NCI-H82 (cell line): ENCODE measurements around the gene PRPF38B.
"Not testable (repeated sequence)": the region's sequence is repeated elsewhere in the genome, so short reads cannot be mapped to it uniquely, and the experiment has no call there.

Source experiments
- DNase-seq: peaks from one replicate; lab custom pipeline; 2025; lab: John Stamatoyannopoulos, UW

The PRPF38B gene

GRCh38 chr1:108691942-108692723 is at the start of gene PRPF38B:
Gene PRPF38B (plus strand): TSS chr1:108692310. CDS start chr1:108692592, 282 bp downstream.
- peak; percentile 97 for DNase-seq

- peak; percentile 78 for DNase-seq
Measured at GRCh38 chr1:108643492-108644335, 48.4 kb upstream of the PRPF38B start.

GRCh38 chr1:108644984-108645383 is 47.1 kb upstream of the PRPF38B start:
- DNase-seq = peak; percentile 60

GRCh38 chr1:108645564-108646184 is 46.4 kb upstream of the PRPF38B start:
- DNase-seq = no peak

- DNase-seq = peak; percentile 96
Measured at GRCh38 chr1:108646265-108646647, 45.9 kb upstream of the PRPF38B start.

- peak; percentile 98 for DNase-seq
Measured at GRCh38 chr1:108646648-108647269, 45.4 kb upstream of the PRPF38B start.

- no peak for DNase-seq
Measured at GRCh38 chr1:108653431-108654105, 38.5 kb upstream of the PRPF38B start.

- DNase-seq = no peak
Measured at GRCh38 chr1:108657356-108658080, 34.6 kb upstream of the PRPF38B start.

GRCh38 chr1:108661030-108661609 is 31.0 kb upstream of the PRPF38B start, which contains the start of gene HENMT1:
Gene HENMT1 (minus strand): TSS chr1:108661093. CDS start chr1:108659884, 1,209 bp downstream.
- no peak for DNase-seq

- DNase-seq = peak; percentile 36
Measured at GRCh38 chr1:108663074-108663473, 29.0 kb upstream of the PRPF38B start.

- no peak for DNase-seq
Measured at GRCh38 chr1:108664481-108664880, 27.6 kb upstream of the PRPF38B start.

- DNase-seq = peak; percentile 5
Measured at GRCh38 chr1:108665067-108665466, 27.0 kb upstream of the PRPF38B start.

- DNase-seq = no peak
Measured at GRCh38 chr1:108665771-108666170, 26.3 kb upstream of the PRPF38B start.

- not testable (repeated sequence) for DNase-seq
Measured at GRCh38 chr1:108667422-108667821, 24.7 kb upstream of the PRPF38B start.

GRCh38 chr1:108668777-108669176 is 23.3 kb upstream of the PRPF38B start:
- DNase-seq = no peak

- no peak for DNase-seq
Measured at GRCh38 chr1:108669679-108670078, 22.4 kb upstream of the PRPF38B start.

- DNase-seq = no peak
Measured at GRCh38 chr1:108670131-108670773, 21.9 kb upstream of the PRPF38B start.

- DNase-seq = no peak
Measured at GRCh38 chr1:108671143-108671542, 21.0 kb upstream of the PRPF38B start.

- no peak for DNase-seq
Measured at GRCh38 chr1:108678706-108679105, 13.4 kb upstream of the PRPF38B start.
